ENCODE measurements around the gene AQR.

Gene AQR

GRCh38 chr15:34879107-34879506, 90.4 kb downstream of the AQR start:
- no peak for DNase-seq (ENCODE audit: extremely low read depth, low read depth)
- no peak for TF ChIP-seq CTCF (IDR thresholded peaks at IDR 0.05; ENCODE audit: low read depth, low read length)

GRCh38 chr15:34876640-34877039, 92.9 kb downstream of the AQR start:
- no peak for DNase-seq (ENCODE audit: extremely low read depth, low read depth)
- TF ChIP-seq CTCF (IDR thresholded peaks at IDR 0.05; ENCODE audit: low read depth, low read length): no peak

GRCh38 chr15:34869110-34869509, 100.4 kb downstream of the AQR start:
- DNase-seq (ENCODE audit: extremely low read depth, low read depth): no peak
- TF ChIP-seq CTCF (IDR thresholded peaks at IDR 0.05; ENCODE audit: low read depth, low read length): no peak

- TF ChIP-seq CTCF (IDR thresholded peaks at IDR 0.05; ENCODE audit: low read depth, low read length): no peak
- DNase-seq (ENCODE audit: extremely low read depth, low read depth): no peak
Measured at GRCh38 chr15:34865531-34865930, 104.0 kb downstream of the AQR start.

GRCh38 chr15:34861214-34861613, 108.3 kb downstream of the AQR start:
- TF ChIP-seq CTCF (IDR thresholded peaks at IDR 0.05; ENCODE audit: low read depth, low read length): no peak

GRCh38 chr15:34855893-34856292, 113.6 kb downstream of the AQR start:
- no peak for DNase-seq (ENCODE audit: extremely low read depth, low read depth)
- TF ChIP-seq CTCF (IDR thresholded peaks at IDR 0.05; ENCODE audit: low read depth, low read length): no peak

More at GRCh38 chr15:34861214-34861613, 108.3 kb downstream of the AQR start:
- DNase-seq (ENCODE audit: extremely low read depth, low read depth): no peak

GRCh38 chr15:34855413-34855812, 114.1 kb downstream of the AQR start:
- no peak for TF ChIP-seq CTCF (IDR thresholded peaks at IDR 0.05; ENCODE audit: low read depth, low read length)
- DNase-seq (ENCODE audit: extremely low read depth, low read depth): peak; percentile 41

Measured in AG09319 (cell line).